Gastroesophageal sphincter (tissue), 3 donors: ENCODE measurements around the gene PLEKHA7.

Source experiments
- CTCF ChIP-seq, 4 experiments: fragments of 200-600 bp in 2 of 4; fragments of 450-650 bp in 2 of 4; sonication (generic) in 1 of 4; IDR thresholded peaks; one replicate each; pipeline ENCODE4 v1.5.1; 2017 to 2019; ENCODE audit warnings: antibody characterized with exemption in 4 of 4, mild to moderate bottlenecking in 2 of 4, moderate library complexity in 2 of 4
- EP300 ChIP-seq: sonication (generic); formaldehyde crosslinking; IDR thresholded peaks from one replicate; pipeline ENCODE4 v1.6.1; 2017; ENCODE audit warnings: antibody characterized with exemption, mild to moderate bottlenecking
- POLR2A ChIP-seq, 2 donors: fragments of 450-650 bp; IDR thresholded peaks; one replicate each; pipeline ENCODE4 v1.6.1; 2017; ENCODE audit warnings: antibody characterized with exemption in 2 of 2, mild to moderate bottlenecking in 2 of 2, moderate library complexity in 1 of 2
- POLR2AphosphoS5 ChIP-seq: sonication (generic); formaldehyde crosslinking; IDR thresholded peaks from one replicate; pipeline ENCODE4 v1.6.1; 2017; ENCODE audit warnings: antibody characterized with exemption

GRCh38 chr11:16777613-16777975 is 236.6 kb downstream of the PLEKHA7 start:
- TF ChIP-seq CTCF (IDR thresholded peaks at IDR 0.05) = no peak
- TF ChIP-seq POLR2A (IDR thresholded peaks at IDR 0.05) = no peak
- no peak for TF ChIP-seq EP300
- no peak for TF ChIP-seq POLR2AphosphoS5
